Left ventricle myocardium inferior (tissue), 1 donor: ENCODE results near the gene EYA2. TPM values are rescaled to one million over a fixed set of nuclear protein-coding genes. Genes with fewer than 3 reads are reported as not detected.

Experiments
- DNase-seq: peaks from one replicate; pipeline ENCODE4 v3.0.0-alpha.2; 2020
- H3K27ac ChIP-seq: fragments of 200-600 bp; replicated peaks from 2 replicates; pipeline ENCODE4 v1.8.0; 2021
- H3K27me3 ChIP-seq: fragments of 200-600 bp; 2 replicates; pipeline ENCODE4 v1.8.0; 2021; ENCODE audit warnings: low read depth
- H3K36me3 ChIP-seq: fragments of 200-600 bp; 2 replicates; pipeline ENCODE4 v1.8.0; 2021
- H3K4me1 ChIP-seq: fragments of 200-600 bp; 2 replicates; pipeline ENCODE4 v1.8.0; 2021
- H3K4me3 ChIP-seq: fragments of 200-600 bp; 2 replicates; pipeline ENCODE4 v1.8.0; 2021; ENCODE audit warnings: mild to moderate bottlenecking, moderate library complexity
- H3K9me3 ChIP-seq: fragments of 200-600 bp; replicated peaks from 2 replicates; pipeline ENCODE4 v1.8.0; 2021
- CTCF ChIP-seq: fragments of 200-600 bp; IDR thresholded peaks from 2 replicates; pipeline ENCODE4 v1.8.0; 2021; ENCODE audit warnings: antibody characterized with exemption, mild to moderate bottlenecking, borderline replicate concordance
- intact Hi-C: fragments of 100-400 bp; cut with micrococcal nuclease; formaldehyde crosslinking; loops from one replicate; pipeline ENCODE4 v1.11.0; 2022
- total RNA-seq: library from RNA; stranded (reverse); fragmentation: NEBNext Ultra II Directional; extraction: Animal tissue kit (Norgen Biotek cat#: 25700); gene quantifications from one replicate; pipeline ENCODE4 v1.2.1, GENCODE V29; 2021
- donor health status: DM: no; HTN: yes; CAD: no; lungs with severe emphysema.

EYA2 gene
- total RNA-seq, 1 donor from 2014 or later = 0.63 TPM

GRCh38 chr20:46948081-46948480, 53.4 kb downstream of the EYA2 start:
- H3K36me3 ChIP-seq = no peaks in the 10 kb centered on the region
- H3K4me1 ChIP-seq = peaks cover 3% of the 10 kb centered on the region
- H3K4me3 ChIP-seq = no peak overlapping the region
- no peak for TF ChIP-seq CTCF
- no peak overlapping the region for H3K27ac ChIP-seq
- H3K27me3 ChIP-seq = peaks cover 80% of the 10 kb centered on the region
- intact Hi-C loops = no loop called here
- H3K9me3 ChIP-seq = no peaks in the 10 kb centered on the region
- no peak for DNase-seq

- intact Hi-C loops = no loop called here
- TF ChIP-seq CTCF = no peak
These were observed 56.8 kb downstream of the EYA2 start for GRCh38 chr20:46951405-46951804.

GRCh38 chr20:46951840-46952497, 57.3 kb downstream of the EYA2 start:
- Histone ChIP-seq H3K4me1 (no peaks in the 10 kb centered on the region), H3K27ac (no peak overlapping the region), H3K9me3 (peaks cover 11% of the 10 kb centered on the region), H3K27me3 (peaks cover 46% of the 10 kb centered on the region), H3K36me3 (no peaks in the 10 kb centered on the region), H3K4me3 (no peak overlapping the region)
- intact Hi-C loops = no loop called here
- no peak for DNase-seq
- TF ChIP-seq CTCF = no peak

More at GRCh38 chr20:46951405-46951804, 56.8 kb downstream of the EYA2 start:
- Histone ChIP-seq H3K36me3 (no peaks in the 10 kb centered on the region), H3K4me3 (no peak overlapping the region), H3K9me3 (peaks cover 5% of the 10 kb centered on the region), H3K4me1 (no peaks in the 10 kb centered on the region), H3K27me3 (peaks cover 51% of the 10 kb centered on the region), H3K27ac (no peak overlapping the region)
- no peak for DNase-seq

- no peak for TF ChIP-seq CTCF
- Histone ChIP-seq H3K4me1 (no peaks in the 10 kb centered on the region), H3K27me3 (peaks cover 45% of the 10 kb centered on the region), H3K4me3 (no peak overlapping the region), H3K36me3 (no peaks in the 10 kb centered on the region), H3K9me3 (peaks cover 18% of the 10 kb centered on the region), H3K27ac (no peak overlapping the region)
- no peak for DNase-seq
- intact Hi-C loops = no loop called here
These were observed 59.0 kb downstream of the EYA2 start for GRCh38 chr20:46953596-46953995.

- intact Hi-C loops = no loop called here
- no peak overlapping the region for H3K4me3 ChIP-seq
- H3K4me1 ChIP-seq = no peaks in the 10 kb centered on the region
- peaks cover 47% of the 10 kb centered on the region for H3K27me3 ChIP-seq
- H3K27ac ChIP-seq = no peak overlapping the region
- H3K36me3 ChIP-seq = no peaks in the 10 kb centered on the region
- no peak for DNase-seq
- TF ChIP-seq CTCF = no peak
- peaks cover 18% of the 10 kb centered on the region for H3K9me3 ChIP-seq
These were observed 59.9 kb downstream of the EYA2 start for GRCh38 chr20:46954490-46955038.
